ENCODE results near the gene FBXL17. TPM values are rescaled to one million over a fixed set of nuclear protein-coding genes. Genes with fewer than 3 reads are reported as not detected.

Gene FBXL17
- total and polyA plus RNA-seq, 7 donors = 6.2 to 36.1 (median 30.3) TPM

DNA sequence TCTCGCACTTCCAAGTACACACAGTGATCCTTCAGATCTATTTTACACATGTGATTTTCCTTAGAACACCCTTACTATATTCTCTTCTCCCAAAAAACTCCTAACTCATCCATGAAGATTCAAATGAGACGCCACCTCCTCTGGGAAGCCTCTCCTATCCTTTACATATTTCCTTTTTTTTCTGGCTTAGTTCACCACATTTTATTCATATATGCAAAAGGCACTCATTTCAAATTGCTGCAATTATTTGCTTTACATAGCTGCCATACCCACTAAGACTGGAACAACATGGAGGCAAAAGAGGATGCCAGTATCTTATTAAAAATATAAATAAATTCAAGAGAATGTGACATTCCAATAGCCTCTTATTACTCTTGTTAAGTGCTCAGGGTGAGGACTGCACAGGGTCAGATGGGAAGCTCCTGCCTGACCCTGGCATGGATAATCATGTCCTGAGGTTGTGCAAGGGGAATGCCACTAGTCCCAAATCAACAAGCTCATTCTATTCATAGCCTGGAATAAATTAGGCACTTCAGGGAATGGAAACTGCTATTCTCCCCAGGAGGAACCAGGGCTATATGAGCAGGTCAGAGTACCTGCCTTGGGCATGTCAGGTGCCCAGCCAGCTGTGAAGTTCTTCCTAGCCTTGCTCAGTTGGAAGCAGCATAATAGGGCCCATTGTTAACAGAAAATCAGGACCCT is 262.9 kb downstream of the FBXL17 start:
- 98 to 99% (median 98%) methylated on average over 2 of the region's 2 CpGs for WGBS, 3 donors
- no peaks in the 10 kb centered on the region for H3K36me3 ChIP-seq (ENCODE audit: insufficient read depth in 1 of 2, low read depth in 1 of 2)
- TF ChIP-seq, protein P1, sequence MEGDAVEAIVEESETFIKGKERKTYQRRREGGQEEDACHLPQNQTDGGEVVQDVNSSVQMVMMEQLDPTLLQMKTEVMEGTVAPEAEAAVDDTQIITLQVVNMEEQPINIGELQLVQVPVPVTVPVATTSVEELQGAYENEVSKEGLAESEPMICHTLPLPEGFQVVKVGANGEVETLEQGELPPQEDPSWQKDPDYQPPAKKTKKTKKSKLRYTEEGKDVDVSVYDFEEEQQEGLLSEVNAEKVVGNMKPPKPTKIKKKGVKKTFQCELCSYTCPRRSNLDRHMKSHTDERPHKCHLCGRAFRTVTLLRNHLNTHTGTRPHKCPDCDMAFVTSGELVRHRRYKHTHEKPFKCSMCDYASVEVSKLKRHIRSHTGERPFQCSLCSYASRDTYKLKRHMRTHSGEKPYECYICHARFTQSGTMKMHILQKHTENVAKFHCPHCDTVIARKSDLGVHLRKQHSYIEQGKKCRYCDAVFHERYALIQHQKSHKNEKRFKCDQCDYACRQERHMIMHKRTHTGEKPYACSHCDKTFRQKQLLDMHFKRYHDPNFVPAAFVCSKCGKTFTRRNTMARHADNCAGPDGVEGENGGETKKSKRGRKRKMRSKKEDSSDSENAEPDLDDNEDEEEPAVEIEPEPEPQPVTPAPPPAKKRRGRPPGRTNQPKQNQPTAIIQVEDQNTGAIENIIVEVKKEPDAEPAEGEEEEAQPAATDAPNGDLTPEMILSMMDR (IDR thresholded peaks at IDR 0.05) = no peak
- no peaks in the 10 kb centered on the region for H3K9me3 ChIP-seq
- H3K27me3 ChIP-seq (ENCODE audit: insufficient read depth in 3 of 3, low read length in 2 of 3) = no peaks in the 10 kb centered on the region
- intact Hi-C loops (cut with DNase I) = no loop called here
- DNase-seq (no peak), ATAC-seq (peak in 1 of 4 donors; percentile 65)
- no peaks in the 10 kb centered on the region for H3K4me1 ChIP-seq
- no peak overlapping the region for H3K27ac ChIP-seq
- no peak overlapping the region for H3K4me3 ChIP-seq

DNA sequence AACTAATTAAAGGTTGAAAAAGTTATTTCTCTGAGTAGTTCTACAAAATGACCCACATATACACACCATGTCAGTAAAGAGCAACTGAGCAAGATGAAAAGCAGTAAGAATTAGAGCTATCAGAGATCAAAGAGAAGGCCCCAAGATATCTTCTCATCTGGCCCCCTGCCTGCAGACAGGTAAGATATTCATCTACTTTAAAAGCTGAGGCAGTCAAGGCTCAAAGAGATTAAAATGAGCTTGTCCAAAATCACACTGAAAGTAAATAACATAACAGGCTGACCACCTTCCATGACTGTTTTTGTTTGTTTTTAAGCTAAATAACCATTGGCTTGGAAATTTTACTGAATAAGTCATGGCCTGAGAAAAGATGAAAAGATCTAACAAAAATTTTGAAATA is 266.2 kb downstream of the FBXL17 start:
- Histone ChIP-seq H3K4me3 (no peak overlapping the region), H3K36me3 (ENCODE audit: insufficient read depth in 1 of 2, low read depth in 1 of 2) (no peaks in the 10 kb centered on the region), H3K4me1 (no peaks in the 10 kb centered on the region), H3K9me3 (no peaks in the 10 kb centered on the region), H3K27me3 (ENCODE audit: insufficient read depth in 3 of 3, low read length in 2 of 3) (no peaks in the 10 kb centered on the region), H3K27ac (no peak overlapping the region)
- DNase-seq (no peak), ATAC-seq (no peak)
- TF ChIP-seq, protein P1 (IDR thresholded peaks at IDR 0.05) = no peak
- intact Hi-C loops (cut with DNase I) = no loop called here

DNA sequence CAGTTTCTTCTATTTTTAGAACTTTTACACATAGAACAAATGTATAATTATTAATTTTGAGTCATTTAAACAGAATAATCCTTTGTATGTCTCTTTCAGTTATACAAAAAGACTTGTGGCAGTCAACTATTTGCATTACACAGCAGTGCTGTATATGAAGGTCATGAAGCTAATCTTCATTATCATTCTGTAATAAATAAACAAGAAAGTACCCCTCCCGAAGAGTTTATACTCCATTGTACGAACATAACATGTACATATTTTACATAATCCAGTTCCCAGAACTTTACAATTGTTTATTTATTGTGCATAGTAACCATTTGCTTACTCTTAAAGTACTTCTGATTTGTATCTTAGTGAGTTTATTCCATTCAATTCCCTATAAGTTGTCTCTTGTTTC is 267.9 kb downstream of the FBXL17 start:
- no peak for DNase-seq
- ATAC-seq = no peak
- Histone ChIP-seq H3K36me3 (ENCODE audit: insufficient read depth in 1 of 2, low read depth in 1 of 2) (no peaks in the 10 kb centered on the region), H3K27ac (no peak overlapping the region), H3K9me3 (no peaks in the 10 kb centered on the region), H3K4me1 (no peaks in the 10 kb centered on the region), H3K27me3 (ENCODE audit: insufficient read depth in 3 of 3, low read length in 2 of 3) (no peaks in the 10 kb centered on the region), H3K4me3 (no peak overlapping the region)
- intact Hi-C loops (cut with DNase I) = no loop called here
- WGBS, 3 donors = 94 to 97% (median 95%) methylated on average over 2 of the region's 2 CpGs
- TF ChIP-seq, protein P1 (IDR thresholded peaks at IDR 0.05) = no peak

DNA sequence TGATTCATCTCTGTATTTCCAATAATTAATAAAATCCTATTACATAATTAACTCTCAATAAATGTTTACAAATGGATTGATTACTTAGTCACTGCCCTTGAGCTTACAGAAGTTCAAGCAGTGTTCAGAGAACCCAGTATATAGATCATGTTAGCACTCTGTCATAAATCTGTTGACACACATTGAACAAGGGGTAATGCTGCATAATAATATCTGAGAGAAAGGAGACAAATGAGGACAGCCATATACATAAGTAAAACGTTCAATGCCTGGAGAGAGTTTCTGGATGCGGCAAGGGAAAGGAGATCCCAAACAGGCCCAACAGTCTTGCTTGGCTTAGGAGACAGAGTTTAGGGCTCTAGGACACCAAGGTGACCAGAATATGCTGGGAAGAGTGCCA is 270.2 kb downstream of the FBXL17 start:
- Histone ChIP-seq H3K9me3 (no peaks in the 10 kb centered on the region), H3K36me3 (ENCODE audit: insufficient read depth in 1 of 2, low read depth in 1 of 2) (no peaks in the 10 kb centered on the region), H3K4me1 (no peaks in the 10 kb centered on the region), H3K27me3 (ENCODE audit: insufficient read depth in 3 of 3, low read length in 2 of 3) (no peaks in the 10 kb centered on the region), H3K27ac (no peak overlapping the region), H3K4me3 (no peak overlapping the region)
- no peak for ATAC-seq
- WGBS, 3 donors = 72 to 82% (median 75%) methylated on average over 2 of the region's 2 CpGs
- no peak for DNase-seq
- intact Hi-C loops (cut with DNase I) = no loop called here
- TF ChIP-seq, protein P1 (IDR thresholded peaks at IDR 0.05) = no peak

DNA sequence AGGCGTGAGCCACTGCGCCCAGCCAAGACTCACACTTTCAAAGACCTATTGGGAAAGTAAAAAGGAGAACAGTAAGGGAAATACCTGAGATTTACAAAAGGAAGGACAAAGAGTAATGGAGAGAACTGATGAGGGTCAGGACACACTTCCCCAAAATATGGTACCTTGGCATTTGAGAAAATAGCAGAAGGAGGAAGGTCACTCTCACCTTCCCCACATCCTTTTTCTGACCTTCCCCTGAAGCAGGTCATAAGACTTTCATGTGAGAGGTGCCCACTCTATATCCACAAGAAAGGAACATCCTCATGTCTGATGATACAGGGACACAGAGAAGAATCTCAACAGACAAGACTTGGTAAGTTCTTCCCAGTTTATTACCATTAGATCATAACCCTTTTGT is 272.8 kb downstream of the FBXL17 start:
- no peak for DNase-seq
- no peaks in the 10 kb centered on the region for H3K9me3 ChIP-seq
- H3K36me3 ChIP-seq (ENCODE audit: insufficient read depth in 1 of 2, low read depth in 1 of 2) = no peaks in the 10 kb centered on the region
- H3K4me3 ChIP-seq = no peak overlapping the region
- TF ChIP-seq, protein P1 (IDR thresholded peaks at IDR 0.05) = no peak
- H3K27ac ChIP-seq = no peak overlapping the region
- no peaks in the 10 kb centered on the region for H3K27me3 ChIP-seq (ENCODE audit: insufficient read depth in 3 of 3, low read length in 2 of 3)
- H3K4me1 ChIP-seq = no peaks in the 10 kb centered on the region
- 96 to 100% (median 100%) methylated on average over 2 of the region's 2 CpGs for WGBS, 3 donors
- ATAC-seq = no peak
- intact Hi-C loops (cut with DNase I) = no loop called here

Data from psoas muscle (tissue), 8 donors.